ENCODE results near the gene SNTA1. TPM values are rescaled to one million over a fixed set of nuclear protein-coding genes. Genes with fewer than 3 reads are reported as not detected.

The SNTA1 gene
- total RNA-seq, 1 donor from 2014 or later = 68.1 TPM

DNA sequence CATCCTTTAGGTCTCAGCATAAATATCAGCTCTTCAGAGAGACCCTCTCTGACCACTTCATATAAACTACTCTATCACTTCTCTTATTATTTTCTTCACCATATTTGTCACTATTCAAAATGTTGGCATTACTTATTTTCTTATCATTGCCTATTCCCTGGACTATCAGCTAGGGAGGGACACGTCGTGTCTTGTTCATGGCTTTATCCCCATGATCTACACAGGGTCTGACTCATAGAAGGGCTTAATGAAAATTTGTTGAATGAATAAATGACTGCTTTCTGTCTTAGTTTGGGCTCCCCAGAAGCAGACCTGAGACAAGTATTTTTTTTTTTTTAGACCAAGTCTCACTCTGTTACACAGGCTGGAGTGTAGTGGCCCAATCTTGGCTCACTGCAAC lies 39.3 kb downstream of the SNTA1 start:
- H3K27ac Mint-ChIP-seq (ENCODE audit: unreplicated experiment) = no peak overlapping the region
- no peaks in the 10 kb centered on the region for H3K27me3 Mint-ChIP-seq (ENCODE audit: low read depth)
- H3K9me3 Mint-ChIP-seq (ENCODE audit: low read depth) = no peaks in the 10 kb centered on the region
- H3K4me3 Mint-ChIP-seq (ENCODE audit: unreplicated experiment) = no peak overlapping the region
- peaks cover 30% of the 10 kb centered on the region for H3K4me1 Mint-ChIP-seq (ENCODE audit: low read depth)
- peaks cover 19% of the 10 kb centered on the region for H3K36me3 Mint-ChIP-seq (ENCODE audit: low read depth)
- no peak for DNase-seq (ENCODE audit: low spot score)
- TF ChIP-seq, protein P1, sequence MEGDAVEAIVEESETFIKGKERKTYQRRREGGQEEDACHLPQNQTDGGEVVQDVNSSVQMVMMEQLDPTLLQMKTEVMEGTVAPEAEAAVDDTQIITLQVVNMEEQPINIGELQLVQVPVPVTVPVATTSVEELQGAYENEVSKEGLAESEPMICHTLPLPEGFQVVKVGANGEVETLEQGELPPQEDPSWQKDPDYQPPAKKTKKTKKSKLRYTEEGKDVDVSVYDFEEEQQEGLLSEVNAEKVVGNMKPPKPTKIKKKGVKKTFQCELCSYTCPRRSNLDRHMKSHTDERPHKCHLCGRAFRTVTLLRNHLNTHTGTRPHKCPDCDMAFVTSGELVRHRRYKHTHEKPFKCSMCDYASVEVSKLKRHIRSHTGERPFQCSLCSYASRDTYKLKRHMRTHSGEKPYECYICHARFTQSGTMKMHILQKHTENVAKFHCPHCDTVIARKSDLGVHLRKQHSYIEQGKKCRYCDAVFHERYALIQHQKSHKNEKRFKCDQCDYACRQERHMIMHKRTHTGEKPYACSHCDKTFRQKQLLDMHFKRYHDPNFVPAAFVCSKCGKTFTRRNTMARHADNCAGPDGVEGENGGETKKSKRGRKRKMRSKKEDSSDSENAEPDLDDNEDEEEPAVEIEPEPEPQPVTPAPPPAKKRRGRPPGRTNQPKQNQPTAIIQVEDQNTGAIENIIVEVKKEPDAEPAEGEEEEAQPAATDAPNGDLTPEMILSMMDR (IDR thresholded peaks at IDR 0.05) = no peak

DNA sequence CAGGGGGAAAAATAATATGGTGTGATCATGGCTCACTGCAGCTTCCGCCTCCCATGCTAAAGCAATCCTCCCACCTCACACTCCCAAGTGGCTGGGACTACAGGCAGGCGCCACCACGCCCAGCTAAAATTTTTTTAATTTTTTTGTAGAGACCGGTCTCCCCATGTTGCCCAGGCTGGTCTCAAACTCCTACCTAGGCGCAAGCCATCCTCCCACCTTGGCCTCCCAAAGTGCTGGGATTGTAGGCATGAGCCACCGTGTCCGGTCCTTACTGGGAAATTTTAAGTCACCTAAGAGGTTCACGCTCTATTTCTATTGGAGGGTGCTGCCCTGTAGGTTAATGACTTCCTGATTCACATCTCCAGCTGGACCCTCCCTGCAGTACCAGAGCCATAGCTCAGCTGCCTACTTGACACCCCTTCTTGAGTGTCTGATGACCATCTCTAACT lies 41.6 kb downstream of the SNTA1 start:
- Mint-ChIP-seq H3K4me1 (ENCODE audit: low read depth) (peaks cover 32% of the 10 kb centered on the region), H3K9me3 (ENCODE audit: low read depth) (no peaks in the 10 kb centered on the region), H3K4me3 (ENCODE audit: unreplicated experiment) (peak overlapping the region; percentile 92), H3K36me3 (ENCODE audit: low read depth) (peaks cover 1% of the 10 kb centered on the region), H3K27me3 (ENCODE audit: low read depth) (no peaks in the 10 kb centered on the region), H3K27ac (ENCODE audit: unreplicated experiment) (no peak overlapping the region)
- TF ChIP-seq, protein P1 (IDR thresholded peaks at IDR 0.05) = no peak
- no peak for DNase-seq (ENCODE audit: low spot score)

DNA sequence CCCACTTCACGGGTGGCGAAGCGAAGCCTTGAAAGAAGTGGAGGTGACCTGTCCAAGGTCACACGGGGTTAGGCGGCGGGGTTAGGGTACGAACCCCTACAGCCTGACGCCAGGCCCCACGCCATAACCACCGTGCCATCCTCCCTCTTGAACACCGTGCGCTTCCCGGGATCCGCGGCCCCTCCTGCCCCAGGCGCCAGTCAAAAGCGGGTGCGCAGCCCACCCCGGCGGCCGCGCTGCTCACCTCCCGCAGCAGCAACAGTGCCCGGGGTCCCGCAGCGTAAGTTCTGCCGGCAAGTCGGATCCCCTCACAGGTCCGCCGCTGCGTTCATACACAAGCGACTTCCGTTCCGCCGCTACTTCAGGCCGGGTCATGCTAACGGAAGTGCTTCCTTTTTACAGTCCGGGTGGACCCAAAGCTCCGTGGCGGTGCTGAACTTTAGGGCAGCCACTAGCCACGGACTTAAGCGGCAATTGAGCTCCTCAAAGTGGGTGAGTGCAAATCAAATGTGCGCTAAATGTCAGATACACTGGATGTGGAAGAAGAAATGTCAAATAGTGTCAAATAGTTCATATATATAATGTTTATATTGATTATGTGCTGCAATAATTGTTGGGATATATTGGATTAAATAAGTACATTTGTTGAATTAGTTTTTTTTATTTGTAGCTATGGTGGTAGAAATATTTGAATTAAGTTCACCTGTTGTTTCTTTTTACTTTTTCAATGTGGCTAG lies 42.2 kb downstream of the SNTA1 start, which contains the start of gene CDK5RAP1:
TSS of gene CDK5RAP1 (minus strand) at position 336 of the 737 bp plus-strand sequence. CDS start 4,455 bp downstream, outside the sequence.
- Mint-ChIP-seq H3K4me1 (ENCODE audit: low read depth) (peaks cover 32% of the 10 kb centered on the region), H3K4me3 (ENCODE audit: unreplicated experiment) (peak within 1 kb of the TSS; percentile 92), H3K9me3 (ENCODE audit: low read depth) (no peaks in the 10 kb centered on the region)

DNA sequence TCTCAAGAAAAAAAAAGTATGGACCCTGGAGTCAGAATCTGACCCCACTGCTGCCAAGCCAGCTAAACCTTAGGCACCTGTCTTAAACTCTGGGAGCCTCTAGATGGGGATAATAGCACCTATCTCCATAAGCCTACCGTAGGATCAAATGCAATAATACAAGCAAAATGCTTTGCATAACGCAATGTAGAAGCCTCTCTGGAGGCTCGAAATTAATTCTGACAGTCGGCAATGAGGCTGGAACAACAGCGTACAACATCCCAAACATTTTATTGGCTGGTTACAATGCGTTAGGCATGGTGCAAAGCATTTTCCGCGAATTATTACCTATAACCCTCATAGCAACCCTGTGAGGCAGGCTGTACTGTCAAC lies 42.8 kb downstream of the SNTA1 start:
- no peaks in the 10 kb centered on the region for H3K27me3 Mint-ChIP-seq (ENCODE audit: low read depth)
- DNase-seq (ENCODE audit: low spot score) = no peak
- no peaks in the 10 kb centered on the region for H3K9me3 Mint-ChIP-seq (ENCODE audit: low read depth)
- peaks cover 3% of the 10 kb centered on the region for H3K36me3 Mint-ChIP-seq (ENCODE audit: low read depth)
- H3K27ac Mint-ChIP-seq (ENCODE audit: unreplicated experiment) = peak overlapping the region; percentile 91
- H3K4me1 Mint-ChIP-seq (ENCODE audit: low read depth) = peaks cover 32% of the 10 kb centered on the region
- TF ChIP-seq, protein P1 (IDR thresholded peaks at IDR 0.05) = peak; percentile 69
- peak overlapping the region; percentile 92 for H3K4me3 Mint-ChIP-seq (ENCODE audit: unreplicated experiment)

More for the DNA sequence above, 42.2 kb downstream of the SNTA1 start, which contains the start of gene CDK5RAP1:
- TF ChIP-seq, protein P1 (IDR thresholded peaks at IDR 0.05) = no peak
- no peak for DNase-seq (ENCODE audit: low spot score)
- Mint-ChIP-seq H3K27me3 (ENCODE audit: low read depth) (no peaks in the 10 kb centered on the region), H3K36me3 (ENCODE audit: low read depth) (no peaks in the 10 kb centered on the region), H3K27ac (ENCODE audit: unreplicated experiment) (peak within 1 kb of the TSS; percentile 91)

DNA sequence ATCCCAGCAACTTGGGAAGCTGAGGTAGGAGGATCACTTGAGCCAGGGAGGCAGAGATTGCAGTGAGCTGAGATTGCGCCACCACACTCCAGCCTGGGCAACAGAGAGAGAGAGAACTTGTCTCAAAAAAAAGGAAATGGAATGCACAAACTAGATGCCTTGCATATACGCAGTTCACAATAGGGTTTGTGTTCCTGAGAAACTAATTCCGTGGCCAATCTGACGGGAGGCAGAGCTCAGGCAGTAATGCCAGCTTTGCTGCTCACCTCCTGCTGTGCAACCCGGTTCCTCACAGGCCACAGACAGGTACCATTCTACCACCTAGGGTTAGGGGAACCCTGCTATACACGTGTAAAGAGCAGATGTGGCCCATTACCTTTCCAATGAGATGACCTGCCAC lies 43.6 kb downstream of the SNTA1 start:
- no peaks in the 10 kb centered on the region for H3K9me3 Mint-ChIP-seq (ENCODE audit: low read depth)
- peaks cover 3% of the 10 kb centered on the region for H3K36me3 Mint-ChIP-seq (ENCODE audit: low read depth)
- H3K4me3 Mint-ChIP-seq (ENCODE audit: unreplicated experiment) = peak overlapping the region; percentile 92
- no peaks in the 10 kb centered on the region for H3K27me3 Mint-ChIP-seq (ENCODE audit: low read depth)
- TF ChIP-seq, protein P1 (IDR thresholded peaks at IDR 0.05) = no peak
- H3K4me1 Mint-ChIP-seq (ENCODE audit: low read depth) = peaks cover 32% of the 10 kb centered on the region
- no peak overlapping the region for H3K27ac Mint-ChIP-seq (ENCODE audit: unreplicated experiment)
- no peak for DNase-seq (ENCODE audit: low spot score)

Measured in chondrocyte (in vitro differentiated cells).